Activated naive CD8-positive, alpha-beta T cell treated with anti-CD3 and anti-CD28 coated beads for 36 hours (primary cell): ENCODE results near the gene FRRS1L. TPM values are rescaled to one million over a fixed set of nuclear protein-coding genes. Genes with fewer than 3 reads are reported as not detected.

ENCODE experiments used
- DNase-seq: peaks from one replicate; pipeline ENCODE4 v3.0.0; 2021
- H3K27ac Mint-ChIP-seq: one replicate; pipeline ENCODE4 v1.8.0; 2022; ENCODE audit warnings: mild to moderate bottlenecking, moderate library complexity, mixed read lengths
- H3K27me3 Mint-ChIP-seq: one replicate; pipeline ENCODE4 v1.8.0; 2022; ENCODE audit warnings: mild to moderate bottlenecking, mixed read lengths
- H3K36me3 Mint-ChIP-seq: one replicate; pipeline ENCODE4 v1.8.0; 2021; ENCODE audit warnings: mild to moderate bottlenecking, mixed read lengths
- H3K4me1 Mint-ChIP-seq: one replicate; pipeline ENCODE4 v1.8.0; 2021; ENCODE audit warnings: mixed read lengths
- H3K4me3 Mint-ChIP-seq: one replicate; pipeline ENCODE4 v1.8.0; 2022; ENCODE audit warnings: mild to moderate bottlenecking, moderate library complexity, mixed read lengths
- H3K9me3 Mint-ChIP-seq: one replicate; pipeline ENCODE4 v1.8.0; 2022; ENCODE audit warnings: mixed read lengths
- total RNA-seq, 2 experiments: library from RNA; stranded (reverse); gene quantifications; one replicate each; pipeline ENCODE4 v1.2.3, GENCODE V29; 2021

Gene FRRS1L
- total RNA-seq, 2 experiments from 2014 or later = not detected

DNA sequence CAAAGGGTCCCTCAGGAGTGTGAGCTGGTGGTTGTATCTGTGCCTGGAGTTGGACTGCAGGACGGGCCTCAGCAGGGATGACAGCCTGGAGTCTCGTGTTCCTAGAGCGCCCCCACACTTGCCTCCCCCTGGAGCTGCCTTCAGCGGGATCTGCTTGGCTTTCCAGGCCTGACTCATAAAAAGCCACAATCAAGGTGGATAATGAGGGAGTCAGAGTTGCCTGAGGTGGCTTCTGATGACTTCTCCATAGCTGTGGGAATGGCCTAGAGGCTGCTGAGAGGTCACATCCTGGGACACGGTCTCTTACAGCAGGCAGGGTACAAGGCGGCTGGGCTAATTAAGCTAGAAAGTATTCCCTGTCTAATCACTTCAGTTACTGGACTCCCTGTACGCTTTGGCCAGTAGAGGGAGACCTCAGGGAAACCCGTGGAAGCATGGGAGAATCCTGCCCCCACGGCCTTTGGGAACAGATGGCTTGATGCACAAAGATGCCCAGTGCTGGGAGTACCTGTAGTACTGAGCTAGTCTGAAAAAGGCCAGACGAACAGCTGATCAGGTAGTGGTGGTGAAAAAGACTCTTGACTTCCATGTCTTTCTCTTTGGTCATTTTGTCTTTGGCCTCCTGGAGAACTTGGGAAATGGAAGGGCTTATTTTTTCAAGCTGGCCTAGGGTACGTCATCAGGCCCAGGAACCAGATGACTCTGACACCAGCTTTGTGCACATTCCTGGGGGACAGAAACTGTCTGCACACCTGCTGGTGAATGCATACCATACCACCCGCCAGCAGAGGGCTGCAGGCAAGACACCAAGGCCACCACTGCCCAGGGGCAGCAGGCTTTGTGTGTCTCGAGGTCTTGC is 16.1 kb upstream of the FRRS1L start:
- Mint-ChIP-seq H3K9me3 (peaks cover 3% of the 10 kb centered on the region), H3K27me3 (peaks cover 8% of the 10 kb centered on the region), H3K4me3 (no peak overlapping the region), H3K36me3 (peaks cover 2% of the 10 kb centered on the region), H3K27ac (no peak overlapping the region), H3K4me1 (peaks cover 13% of the 10 kb centered on the region)
- DNase-seq = peak; percentile 17

DNA sequence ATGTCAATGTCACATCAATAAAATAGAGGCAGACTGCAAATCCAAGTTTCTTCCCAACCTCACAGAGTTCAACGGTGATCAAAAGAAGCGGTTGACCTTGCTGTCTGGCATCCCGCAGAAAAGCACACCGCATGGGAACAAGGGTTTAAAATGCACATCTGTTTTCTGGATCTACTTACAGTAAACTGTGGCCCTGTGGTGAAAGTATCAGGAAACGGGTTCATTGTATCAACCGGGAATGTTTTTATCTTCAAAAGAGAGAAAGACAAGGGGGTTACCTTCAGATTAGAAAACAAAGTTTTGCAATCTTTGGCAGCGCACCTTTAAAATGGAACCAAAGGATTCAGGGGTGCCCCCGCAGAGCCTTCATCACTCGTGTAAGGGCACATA is 15.5 kb upstream of the FRRS1L start:
- no peak for DNase-seq
- no peak overlapping the region for H3K27ac Mint-ChIP-seq
- peaks cover 8% of the 10 kb centered on the region for H3K27me3 Mint-ChIP-seq
- peaks cover 13% of the 10 kb centered on the region for H3K4me1 Mint-ChIP-seq
- H3K4me3 Mint-ChIP-seq = no peak overlapping the region
- peaks cover 2% of the 10 kb centered on the region for H3K36me3 Mint-ChIP-seq
- H3K9me3 Mint-ChIP-seq = peaks cover 3% of the 10 kb centered on the region

DNA sequence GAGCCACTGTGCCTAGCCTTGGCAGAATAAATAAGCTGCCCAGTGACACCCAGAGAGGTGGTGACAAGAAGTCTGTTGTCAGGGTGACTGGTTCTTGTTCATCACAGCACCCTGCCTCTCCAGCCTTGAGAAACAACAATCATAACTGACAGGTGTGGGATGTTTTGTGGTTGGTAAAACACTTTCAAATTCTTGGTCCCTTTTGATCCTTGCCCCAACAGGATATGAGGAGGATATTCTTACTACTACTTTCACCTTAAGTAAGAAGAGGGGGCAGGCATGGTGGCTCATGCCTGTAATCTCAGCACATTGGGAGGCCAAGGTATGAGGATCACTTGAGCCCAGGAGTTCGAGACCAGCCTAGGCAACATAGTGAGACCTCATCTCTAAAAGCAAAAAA is 14.2 kb upstream of the FRRS1L start:
- no peak overlapping the region for H3K27ac Mint-ChIP-seq
- H3K4me1 Mint-ChIP-seq = peaks cover 13% of the 10 kb centered on the region
- H3K4me3 Mint-ChIP-seq = no peak overlapping the region
- peaks cover 3% of the 10 kb centered on the region for H3K9me3 Mint-ChIP-seq
- peak; percentile 55 for DNase-seq
- H3K36me3 Mint-ChIP-seq = peaks cover 2% of the 10 kb centered on the region
- peaks cover 8% of the 10 kb centered on the region for H3K27me3 Mint-ChIP-seq

DNA sequence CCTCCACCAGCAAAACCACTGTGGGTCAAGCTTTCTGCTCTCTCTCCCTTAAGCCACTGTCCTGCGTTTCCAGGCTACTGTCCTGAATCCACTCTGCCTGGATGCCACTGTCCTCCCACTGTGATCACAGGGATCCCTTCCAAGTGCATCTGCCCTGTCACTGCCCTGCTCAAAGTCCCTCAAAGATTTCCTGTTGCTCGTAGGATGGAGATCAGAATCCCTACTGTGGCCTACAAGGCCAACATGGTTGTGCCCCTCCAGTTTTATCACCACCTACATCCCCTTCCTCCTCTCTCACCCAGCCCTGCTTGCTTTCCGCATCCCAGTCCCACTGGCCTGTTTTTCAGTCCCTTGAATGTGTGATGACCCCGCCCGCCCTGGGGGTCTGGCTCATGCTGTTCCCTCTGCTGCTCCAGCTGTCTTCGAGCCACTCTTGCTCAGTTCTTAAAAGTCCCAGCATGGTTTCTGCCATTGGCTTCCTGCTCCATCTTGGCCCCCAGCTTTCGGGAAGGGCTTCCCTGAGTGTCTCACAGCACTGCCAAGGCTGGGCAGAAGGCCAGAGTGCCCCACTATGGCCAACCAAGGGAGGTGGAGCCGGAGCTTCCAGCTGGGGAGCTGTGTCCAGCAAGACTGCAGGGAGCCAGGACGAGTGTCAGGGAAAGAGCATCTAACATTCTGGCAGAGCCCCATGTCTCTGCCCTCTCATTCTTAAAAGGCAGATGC is 12.9 kb upstream of the FRRS1L start:
- Mint-ChIP-seq H3K4me1 (peaks cover 13% of the 10 kb centered on the region), H3K36me3 (peaks cover 2% of the 10 kb centered on the region), H3K27ac (no peak overlapping the region), H3K4me3 (no peak overlapping the region), H3K27me3 (peaks cover 8% of the 10 kb centered on the region), H3K9me3 (peaks cover 3% of the 10 kb centered on the region)
- no peak for DNase-seq

DNA sequence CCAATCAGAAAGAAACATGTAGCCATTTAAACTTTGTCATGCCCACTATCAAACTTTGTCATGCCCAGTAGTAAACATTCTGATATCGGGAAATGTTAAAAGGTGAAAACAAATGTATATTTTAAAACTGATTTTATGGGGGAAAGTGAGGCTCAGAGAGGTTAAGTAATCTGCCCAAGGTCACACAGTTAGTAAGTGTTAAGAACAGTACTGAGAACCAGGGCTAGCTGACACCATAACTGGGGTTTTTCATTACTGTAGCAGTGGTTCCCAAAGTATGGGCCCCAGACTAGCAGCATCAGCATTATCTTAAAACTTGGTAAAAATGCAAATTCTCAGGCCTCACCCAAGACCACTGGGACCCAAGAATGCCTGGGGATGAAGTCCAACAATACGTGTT is 9.9 kb upstream of the FRRS1L start:
- H3K27me3 Mint-ChIP-seq = peaks cover 12% of the 10 kb centered on the region
- DNase-seq = no peak
- H3K4me1 Mint-ChIP-seq = peaks cover 13% of the 10 kb centered on the region
- H3K9me3 Mint-ChIP-seq = peaks cover 3% of the 10 kb centered on the region
- H3K4me3 Mint-ChIP-seq = no peak overlapping the region
- peaks cover 2% of the 10 kb centered on the region for H3K36me3 Mint-ChIP-seq
- H3K27ac Mint-ChIP-seq = no peak overlapping the region

DNA sequence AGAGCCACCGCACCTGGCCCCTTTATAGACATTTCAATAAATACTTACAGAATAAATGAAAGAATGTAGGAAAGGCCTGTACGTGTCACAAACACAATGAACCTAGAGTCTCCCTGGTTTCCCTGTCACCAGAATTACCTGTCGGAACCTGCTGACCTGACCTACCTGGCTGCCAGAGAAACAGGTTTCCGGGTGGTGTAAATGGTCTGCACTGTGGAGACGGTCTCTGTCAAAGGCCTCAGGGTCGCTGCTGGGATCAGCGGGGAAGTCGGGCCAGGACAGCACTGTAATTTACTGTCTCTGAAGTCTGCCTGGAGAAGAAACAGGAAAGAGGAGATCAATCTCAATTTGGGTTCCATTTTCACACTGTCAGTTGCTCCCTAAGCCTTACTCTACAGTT is 9.3 kb upstream of the FRRS1L start:
- Mint-ChIP-seq H3K4me3 (no peak overlapping the region), H3K4me1 (peaks cover 10% of the 10 kb centered on the region), H3K27ac (no peak overlapping the region), H3K27me3 (peaks cover 16% of the 10 kb centered on the region), H3K36me3 (peaks cover under 1% of the 10 kb centered on the region), H3K9me3 (no peaks in the 10 kb centered on the region)
- no peak for DNase-seq

DNA sequence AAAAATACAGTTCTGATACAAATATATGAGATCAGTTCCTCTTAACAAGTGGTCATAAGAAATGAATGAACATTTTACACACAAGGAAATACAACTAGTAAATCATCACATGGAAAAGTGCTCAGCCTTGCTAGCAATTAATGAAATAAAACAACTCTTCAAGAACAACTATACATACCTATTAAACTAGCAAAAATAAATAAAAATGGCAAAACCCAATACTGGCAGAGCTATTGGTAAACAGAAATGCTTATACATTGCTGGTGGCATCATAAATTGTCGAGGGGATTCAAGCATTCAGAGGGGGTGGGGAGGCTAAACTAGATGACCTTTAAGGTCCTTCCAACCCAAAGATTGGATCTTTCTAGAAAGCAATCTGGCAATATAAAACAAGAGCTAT is 5.9 kb upstream of the FRRS1L start:
- Mint-ChIP-seq H3K4me3 (no peak overlapping the region), H3K27ac (no peak overlapping the region), H3K4me1 (no peaks in the 10 kb centered on the region), H3K9me3 (no peaks in the 10 kb centered on the region), H3K36me3 (no peaks in the 10 kb centered on the region), H3K27me3 (peaks cover 37% of the 10 kb centered on the region)
- DNase-seq = no peak

DNA sequence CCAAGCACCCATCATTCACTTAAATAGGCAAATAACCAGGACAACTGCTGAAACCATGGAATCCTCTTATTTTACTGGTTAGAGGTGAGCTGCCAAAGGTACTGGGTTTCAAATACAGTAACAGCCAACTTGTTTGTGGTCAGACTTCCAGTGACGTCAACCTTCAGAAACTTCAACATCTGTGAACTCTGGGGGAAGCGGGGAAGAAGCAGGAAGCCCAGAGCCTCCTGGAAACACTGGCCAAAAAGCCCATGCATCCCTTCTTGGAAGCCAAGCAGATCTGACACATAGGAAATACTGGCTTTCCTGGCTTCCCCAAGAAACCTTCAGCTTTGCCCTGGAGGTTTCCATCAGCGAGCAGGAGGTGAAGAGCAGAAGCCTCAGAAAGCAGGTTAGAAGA is 4.9 kb upstream of the FRRS1L start:
- Mint-ChIP-seq H3K27ac (no peak overlapping the region), H3K4me3 (no peak overlapping the region), H3K27me3 (peaks cover 47% of the 10 kb centered on the region), H3K9me3 (no peaks in the 10 kb centered on the region), H3K4me1 (no peaks in the 10 kb centered on the region), H3K36me3 (no peaks in the 10 kb centered on the region)
- DNase-seq = no peak

DNA sequence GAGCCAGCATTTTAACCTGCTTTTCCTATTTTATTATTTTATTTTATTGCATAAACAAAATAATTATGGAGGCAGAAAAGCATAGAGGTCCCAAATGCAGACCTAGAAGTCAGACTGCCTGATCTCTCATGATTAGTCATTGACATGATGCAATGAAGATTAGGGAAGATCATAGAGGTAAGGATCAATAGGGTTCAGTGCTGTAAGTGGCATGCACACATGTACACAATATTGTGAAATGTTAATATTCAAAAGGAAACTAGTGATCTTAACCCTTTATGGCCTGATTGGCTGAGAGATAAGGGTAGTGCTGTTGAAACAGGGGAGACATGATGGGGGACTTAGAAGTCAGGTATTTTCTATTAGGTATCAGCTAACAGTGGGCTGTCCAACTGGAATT is 1.1 kb upstream of the FRRS1L start:
- Mint-ChIP-seq H3K27ac (no peak overlapping the region), H3K27me3 (peaks cover 76% of the 10 kb centered on the region), H3K4me1 (no peaks in the 10 kb centered on the region), H3K4me3 (no peak overlapping the region), H3K9me3 (no peaks in the 10 kb centered on the region), H3K36me3 (no peaks in the 10 kb centered on the region)
- DNase-seq = no peak

DNA sequence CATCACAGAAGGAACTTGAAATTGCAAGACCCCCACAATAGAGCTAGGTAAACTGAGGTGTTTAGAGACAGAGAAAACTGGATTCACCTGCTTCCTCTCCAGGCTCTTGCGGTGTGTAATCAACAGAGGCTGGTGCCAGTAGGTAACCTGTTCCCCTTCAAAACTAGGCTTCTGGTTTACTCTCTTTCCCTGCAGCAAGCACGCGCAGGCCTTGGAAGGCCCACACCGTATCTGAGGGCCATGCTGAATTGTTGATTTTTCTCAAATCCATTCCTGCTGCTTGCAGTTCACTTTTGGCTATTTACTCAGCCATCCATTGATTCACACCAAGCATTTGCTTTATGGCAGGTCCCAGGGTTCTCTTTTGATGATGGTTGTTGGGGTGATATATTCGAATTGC is 667 bp upstream of the FRRS1L start:
- Mint-ChIP-seq H3K27ac (no peak overlapping the region), H3K4me1 (no peaks in the 10 kb centered on the region), H3K9me3 (no peaks in the 10 kb centered on the region), H3K4me3 (no peak overlapping the region), H3K36me3 (no peaks in the 10 kb centered on the region), H3K27me3 (peaks cover 78% of the 10 kb centered on the region)
- no peak for DNase-seq

DNA sequence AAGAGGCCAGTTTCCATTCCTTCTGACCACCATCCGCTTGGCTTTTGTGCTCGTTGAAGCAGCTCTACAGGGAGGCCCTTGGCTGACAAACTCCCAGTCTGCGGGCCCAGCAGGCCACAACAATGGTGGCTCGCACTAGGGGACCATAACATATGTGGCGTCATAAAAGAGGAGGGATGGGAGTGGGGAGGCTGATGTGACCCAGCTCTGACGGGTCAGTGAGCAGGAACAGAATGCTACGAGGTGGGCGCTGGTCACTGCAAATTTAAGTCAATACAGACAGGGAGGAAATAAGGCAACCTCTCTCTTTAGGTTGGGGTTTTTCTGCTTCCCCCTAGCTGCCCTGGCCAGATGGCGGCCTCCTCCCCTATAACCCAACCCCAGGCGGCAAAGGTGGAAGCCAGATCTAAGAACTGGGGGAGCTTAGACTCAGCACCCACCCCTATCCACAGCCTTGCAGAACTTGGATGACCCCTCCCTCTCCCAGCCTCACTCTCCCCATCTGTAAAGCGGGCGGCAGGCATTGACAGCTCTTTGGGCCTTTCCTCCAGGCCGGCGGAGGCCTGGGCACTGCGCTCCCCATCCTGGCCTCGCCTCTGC is 778 bp downstream of the FRRS1L start:
- DNase-seq = no peak
- Mint-ChIP-seq H3K4me3 (no peak overlapping the region), H3K36me3 (no peaks in the 10 kb centered on the region), H3K9me3 (no peaks in the 10 kb centered on the region), H3K27ac (no peak overlapping the region), H3K27me3 (peaks cover 69% of the 10 kb centered on the region), H3K4me1 (no peaks in the 10 kb centered on the region)

DNA sequence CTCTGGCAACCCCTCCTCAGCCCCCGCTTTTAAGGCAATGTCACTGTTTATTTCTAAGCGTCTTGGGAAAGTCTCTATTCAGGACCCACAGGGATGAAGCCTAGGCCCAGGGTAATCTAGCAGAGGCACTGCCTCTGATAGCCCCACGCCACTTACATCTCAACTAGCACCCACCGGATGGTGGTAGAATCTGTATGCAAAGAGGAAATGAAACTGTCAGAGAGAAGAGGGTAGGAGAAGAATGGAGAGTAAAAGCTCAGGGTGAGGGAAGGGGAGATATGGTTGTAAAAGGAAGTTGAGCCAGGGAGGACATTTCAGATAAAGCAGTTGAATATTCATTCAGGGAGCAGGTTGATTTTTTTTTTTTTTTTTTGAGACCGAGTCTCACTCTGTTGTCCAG is 3.0 kb downstream of the FRRS1L start:
- peaks cover 50% of the 10 kb centered on the region for H3K27me3 Mint-ChIP-seq
- H3K4me1 Mint-ChIP-seq = no peaks in the 10 kb centered on the region
- H3K27ac Mint-ChIP-seq = no peak overlapping the region
- H3K4me3 Mint-ChIP-seq = no peak overlapping the region
- H3K9me3 Mint-ChIP-seq = no peaks in the 10 kb centered on the region
- no peaks in the 10 kb centered on the region for H3K36me3 Mint-ChIP-seq
- no peak for DNase-seq

DNA sequence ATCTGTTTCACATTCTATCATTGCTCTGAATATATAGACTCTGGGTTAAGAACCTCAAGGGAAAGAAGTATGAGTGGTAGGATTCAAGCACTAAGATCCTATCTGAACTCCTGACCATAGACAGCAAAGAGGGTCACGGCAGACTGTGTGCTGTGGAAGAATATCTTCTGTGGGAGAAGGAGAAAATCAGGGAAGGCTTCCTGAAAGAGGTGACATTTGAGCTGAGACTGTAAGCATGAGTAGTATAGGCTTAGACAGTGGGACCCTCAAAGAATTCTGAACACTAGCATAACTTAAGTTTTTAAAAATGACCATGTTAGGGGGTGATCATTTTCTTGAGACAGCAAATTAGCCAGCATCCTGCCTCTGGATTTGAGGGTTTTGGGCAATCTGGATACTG is 3.9 kb downstream of the FRRS1L start:
- Mint-ChIP-seq H3K36me3 (no peaks in the 10 kb centered on the region), H3K4me3 (no peak overlapping the region), H3K27me3 (peaks cover 43% of the 10 kb centered on the region), H3K27ac (no peak overlapping the region), H3K9me3 (no peaks in the 10 kb centered on the region), H3K4me1 (no peaks in the 10 kb centered on the region)
- no peak for DNase-seq

DNA sequence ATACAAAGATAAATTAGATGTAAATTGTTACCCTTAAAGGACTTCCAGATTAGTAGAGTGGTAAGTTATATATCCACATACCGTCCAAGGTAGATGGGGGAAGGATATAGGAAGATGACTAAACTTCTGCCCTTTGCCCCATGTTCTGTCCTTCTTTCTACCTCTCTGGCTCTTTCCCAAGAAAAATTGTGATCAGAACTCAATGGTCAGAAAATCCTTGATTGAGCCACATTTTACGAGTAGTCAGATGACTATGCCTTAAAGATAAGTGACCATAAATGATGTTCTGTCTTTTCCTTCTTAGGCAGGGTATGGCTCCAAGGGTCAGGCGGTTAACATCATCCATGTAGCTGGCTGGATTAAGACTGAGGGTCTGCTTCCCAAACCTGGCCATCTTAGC is 4.4 kb downstream of the FRRS1L start:
- Mint-ChIP-seq H3K4me1 (no peaks in the 10 kb centered on the region), H3K27me3 (peaks cover 38% of the 10 kb centered on the region), H3K9me3 (no peaks in the 10 kb centered on the region)

DNA sequence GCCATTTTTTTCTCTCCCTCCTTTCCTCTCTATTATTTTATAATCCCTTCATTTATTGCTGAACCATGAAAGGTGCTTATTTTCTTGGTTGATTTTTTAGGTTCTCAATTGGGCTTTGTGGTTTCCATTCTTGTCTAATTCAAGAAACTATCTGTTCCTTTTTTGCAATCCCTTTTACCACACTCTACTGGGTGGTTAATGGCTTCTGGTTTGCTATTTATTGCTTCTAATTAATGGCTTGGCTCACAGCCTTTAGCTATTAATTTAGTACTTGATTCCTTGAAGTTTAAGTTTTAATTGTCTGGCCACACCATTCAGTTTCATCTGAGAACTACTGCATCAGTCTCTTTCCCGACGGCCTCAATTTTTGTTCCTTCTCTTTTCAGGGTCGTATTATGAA is 5.6 kb downstream of the FRRS1L start:
- Mint-ChIP-seq H3K27ac (no peak overlapping the region), H3K9me3 (no peaks in the 10 kb centered on the region), H3K4me1 (no peaks in the 10 kb centered on the region), H3K36me3 (no peaks in the 10 kb centered on the region), H3K27me3 (peaks cover 29% of the 10 kb centered on the region), H3K4me3 (no peak overlapping the region)
- DNase-seq = no peak

More for the DNA sequence above, 4.4 kb downstream of the FRRS1L start:
- no peak overlapping the region for H3K4me3 Mint-ChIP-seq
- H3K27ac Mint-ChIP-seq = no peak overlapping the region
- no peak for DNase-seq
- no peaks in the 10 kb centered on the region for H3K36me3 Mint-ChIP-seq
